Measurements from ENCODE around the gene ITGB3. TPM values are rescaled to one million over a fixed set of nuclear protein-coding genes. Genes with fewer than 3 reads are reported as not detected.

ITGB3 gene
- total RNA-seq, 2 donors from 2014 or later = 2.0 to 2.1 TPM

DNA sequence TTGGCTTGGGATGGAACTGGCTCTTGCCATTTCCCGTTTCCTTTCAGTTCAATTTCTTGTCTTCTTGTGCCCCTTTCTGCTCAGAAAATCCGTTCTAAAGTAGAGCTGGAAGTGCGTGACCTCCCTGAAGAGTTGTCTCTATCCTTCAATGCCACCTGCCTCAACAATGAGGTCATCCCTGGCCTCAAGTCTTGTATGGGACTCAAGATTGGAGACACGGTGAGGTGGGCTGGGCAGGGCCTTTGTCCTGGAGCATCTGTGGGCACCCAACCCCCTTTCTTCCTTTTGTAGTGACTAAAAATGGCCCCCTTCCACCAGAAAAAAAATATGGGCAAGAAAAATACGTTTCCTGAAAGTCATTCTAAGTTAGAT lies 37.2 kb downstream of the ITGB3 start:
- no peaks in the 10 kb centered on the region for H3K36me3 ChIP-seq (replicated peaks in 1 of 2; ENCODE audit: insufficient read depth in 1 of 2, low read depth in 2 of 2)
- WGBS, 2 donors = 70 to 72% methylated on average over 5 of the region's 5 CpGs
- intact Hi-C loops (cut with DNase I) = no loop called here
- H3K4me1 ChIP-seq = no peaks in the 10 kb centered on the region
- TF ChIP-seq POLR2A (IDR thresholded peaks at IDR 0.05) = no peak
- TF ChIP-seq, protein P1, sequence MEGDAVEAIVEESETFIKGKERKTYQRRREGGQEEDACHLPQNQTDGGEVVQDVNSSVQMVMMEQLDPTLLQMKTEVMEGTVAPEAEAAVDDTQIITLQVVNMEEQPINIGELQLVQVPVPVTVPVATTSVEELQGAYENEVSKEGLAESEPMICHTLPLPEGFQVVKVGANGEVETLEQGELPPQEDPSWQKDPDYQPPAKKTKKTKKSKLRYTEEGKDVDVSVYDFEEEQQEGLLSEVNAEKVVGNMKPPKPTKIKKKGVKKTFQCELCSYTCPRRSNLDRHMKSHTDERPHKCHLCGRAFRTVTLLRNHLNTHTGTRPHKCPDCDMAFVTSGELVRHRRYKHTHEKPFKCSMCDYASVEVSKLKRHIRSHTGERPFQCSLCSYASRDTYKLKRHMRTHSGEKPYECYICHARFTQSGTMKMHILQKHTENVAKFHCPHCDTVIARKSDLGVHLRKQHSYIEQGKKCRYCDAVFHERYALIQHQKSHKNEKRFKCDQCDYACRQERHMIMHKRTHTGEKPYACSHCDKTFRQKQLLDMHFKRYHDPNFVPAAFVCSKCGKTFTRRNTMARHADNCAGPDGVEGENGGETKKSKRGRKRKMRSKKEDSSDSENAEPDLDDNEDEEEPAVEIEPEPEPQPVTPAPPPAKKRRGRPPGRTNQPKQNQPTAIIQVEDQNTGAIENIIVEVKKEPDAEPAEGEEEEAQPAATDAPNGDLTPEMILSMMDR (IDR thresholded peaks at IDR 0.05) = no peak
- no peaks in the 10 kb centered on the region for H3K27me3 ChIP-seq
- no peak overlapping the region for H3K4me3 ChIP-seq
- no peak overlapping the region for H3K27ac ChIP-seq
- no peak for ATAC-seq
- no peaks in the 10 kb centered on the region for H3K9me3 ChIP-seq
- DNase-seq = no peak

DNA sequence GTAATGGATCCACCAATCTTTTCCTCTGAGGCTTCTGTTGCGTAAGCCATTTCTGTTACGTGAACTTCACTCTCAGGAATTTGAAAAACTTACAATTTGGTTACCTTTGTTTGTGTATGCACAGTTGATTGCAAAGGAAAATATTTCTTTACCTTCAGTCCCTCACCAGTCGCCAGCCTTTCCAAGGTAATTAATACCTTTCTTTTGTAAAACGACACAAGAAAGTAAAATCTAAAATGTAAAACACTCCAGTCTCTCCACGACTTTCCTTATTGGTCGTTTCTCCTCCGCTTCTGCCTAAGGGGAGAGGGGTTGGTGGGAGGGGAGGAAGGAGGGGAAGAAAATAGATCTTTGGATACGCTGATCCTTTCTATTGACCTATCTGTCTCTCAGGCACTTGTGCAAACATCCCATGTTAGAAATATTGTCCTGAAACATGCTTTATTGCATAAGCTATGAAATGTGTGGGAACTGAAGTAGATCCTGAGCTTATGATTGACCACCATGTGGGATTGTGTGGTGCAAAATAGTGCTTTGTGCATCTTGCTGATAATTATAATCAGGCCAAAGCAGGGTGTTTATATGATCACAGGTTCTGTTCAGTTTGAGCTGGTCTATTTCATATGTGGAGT lies 37.7 kb downstream of the ITGB3 start:
- no peak overlapping the region for H3K27ac ChIP-seq
- 43 to 46% methylated on average over 8 of the region's 8 CpGs for WGBS, 2 donors

DNA sequence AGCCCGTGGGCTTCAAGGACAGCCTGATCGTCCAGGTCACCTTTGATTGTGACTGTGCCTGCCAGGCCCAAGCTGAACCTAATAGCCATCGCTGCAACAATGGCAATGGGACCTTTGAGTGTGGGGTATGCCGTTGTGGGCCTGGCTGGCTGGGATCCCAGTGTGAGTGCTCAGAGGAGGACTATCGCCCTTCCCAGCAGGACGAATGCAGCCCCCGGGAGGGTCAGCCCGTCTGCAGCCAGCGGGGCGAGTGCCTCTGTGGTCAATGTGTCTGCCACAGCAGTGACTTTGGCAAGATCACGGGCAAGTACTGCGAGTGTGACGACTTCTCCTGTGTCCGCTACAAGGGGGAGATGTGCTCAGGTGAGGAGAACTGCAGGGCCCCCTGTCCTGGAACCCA lies 38.6 kb downstream of the ITGB3 start:
- Histone ChIP-seq H3K9me3 (no peaks in the 10 kb centered on the region), H3K4me3 (no peak overlapping the region), H3K27me3 (no peaks in the 10 kb centered on the region), H3K27ac (no peak overlapping the region), H3K36me3 (replicated peaks in 1 of 2; ENCODE audit: insufficient read depth in 1 of 2, low read depth in 2 of 2) (no peaks in the 10 kb centered on the region), H3K4me1 (no peaks in the 10 kb centered on the region)
- DNase-seq (no peak), ATAC-seq (no peak)
- TF ChIP-seq, protein P1 (IDR thresholded peaks at IDR 0.05) = no peak
- TF ChIP-seq POLR2A (IDR thresholded peaks at IDR 0.05) = no peak
- intact Hi-C loops (cut with DNase I) = no loop called here
- 30 to 82% methylated on average over 2 to 14 of the region's 14 CpGs for WGBS, 2 donors

More for the DNA sequence above, 37.7 kb downstream of the ITGB3 start:
- H3K4me3 ChIP-seq = no peak overlapping the region
- no peaks in the 10 kb centered on the region for H3K4me1 ChIP-seq
- no peaks in the 10 kb centered on the region for H3K27me3 ChIP-seq
- no peaks in the 10 kb centered on the region for H3K9me3 ChIP-seq
- DNase-seq (no peak), ATAC-seq (no peak)
- H3K36me3 ChIP-seq (replicated peaks in 1 of 2; ENCODE audit: insufficient read depth in 1 of 2, low read depth in 2 of 2) = no peaks in the 10 kb centered on the region
- intact Hi-C loops (cut with DNase I) = no loop called here
- TF ChIP-seq, protein P1 (IDR thresholded peaks at IDR 0.05) = no peak
- no peak for TF ChIP-seq POLR2A (IDR thresholded peaks at IDR 0.05)

DNA sequence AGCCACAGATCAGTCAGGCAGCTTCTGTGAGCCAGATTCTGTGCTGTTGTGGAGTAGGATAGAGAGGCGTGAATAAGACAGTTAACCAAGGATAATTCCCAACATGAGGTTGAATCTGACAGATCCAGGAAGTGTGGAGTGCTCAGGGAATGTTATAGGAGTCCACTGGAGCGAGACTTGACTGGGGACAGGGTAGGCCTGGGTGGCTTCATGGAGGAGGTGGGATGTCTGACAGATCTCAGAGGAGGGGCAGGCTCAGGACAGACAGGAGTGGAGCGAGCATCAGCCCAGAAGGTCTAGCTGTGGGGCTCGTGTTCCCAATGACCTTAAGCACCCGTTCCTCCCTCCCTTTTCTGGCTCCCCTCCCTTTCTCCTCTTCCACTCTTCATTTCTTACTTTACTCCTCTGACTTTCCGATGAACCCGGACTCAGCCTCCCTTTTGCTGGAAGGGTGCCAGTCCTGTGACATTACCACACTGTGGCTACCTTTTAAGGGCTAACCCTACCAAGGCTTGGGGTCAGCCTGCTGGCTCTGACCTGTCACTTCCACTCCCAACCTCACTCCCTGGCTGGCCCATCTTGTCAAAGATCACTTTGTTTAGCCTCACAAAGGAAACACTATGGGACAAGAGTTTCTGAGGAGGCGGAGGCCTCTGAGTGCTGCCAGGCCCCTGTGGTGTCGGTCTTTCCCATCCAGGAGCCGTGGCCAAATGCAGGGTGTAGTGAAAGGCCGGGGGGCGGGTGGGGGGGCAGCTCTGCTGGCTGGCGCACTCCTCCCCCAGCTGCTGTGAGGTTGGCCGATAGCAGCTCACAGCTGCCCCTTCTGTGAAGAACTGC lies 41.6 kb downstream of the ITGB3 start:
- WGBS, 2 donors = 80 to 85% methylated on average over 14 of the region's 14 CpGs
- TF ChIP-seq POLR2A (IDR thresholded peaks at IDR 0.05) = no peak
- TF ChIP-seq, protein P1 (IDR thresholded peaks at IDR 0.05) = no peak
- Histone ChIP-seq H3K4me3 (no peak overlapping the region), H3K27ac (no peak overlapping the region), H3K36me3 (replicated peaks in 1 of 2; ENCODE audit: insufficient read depth in 1 of 2, low read depth in 2 of 2) (no peaks in the 10 kb centered on the region), H3K4me1 (peaks cover 6% of the 10 kb centered on the region), H3K9me3 (no peaks in the 10 kb centered on the region), H3K27me3 (no peaks in the 10 kb centered on the region)
- intact Hi-C loops (cut with DNase I) = no loop called here
- DNase-seq = no peak
- ATAC-seq = no peak
